Progenitor cell of endocrine pancreas (in vitro differentiated cells): ENCODE data around the gene ZNF226. TPM values are rescaled to one million over a fixed set of nuclear protein-coding genes. Genes with fewer than 3 reads are reported as not detected.
"Not testable (repeated sequence)": the region's sequence is repeated elsewhere in the genome, so short reads cannot be mapped to it uniquely, and the experiment has no call there.

Experiments used
- DNase-seq: peaks from one replicate; pipeline ENCODE4 v3.0.0; 2021; ENCODE audit warnings: low spot score; ENCODE audit not compliant: unreplicated experiment
- H3K27ac Mint-ChIP-seq: 2 replicates; pipeline ENCODE4 v1.8.0; 2021; ENCODE audit warnings: mild to moderate bottlenecking, moderate library complexity, mixed read lengths
- H3K27me3 Mint-ChIP-seq: 2 replicates; pipeline ENCODE4 v1.8.0; 2021; ENCODE audit warnings: mixed read lengths
- H3K36me3 Mint-ChIP-seq: 2 replicates; pipeline ENCODE4 v1.8.0; 2022; ENCODE audit warnings: mixed read lengths; ENCODE audit not compliant: insufficient read depth
- H3K4me1 Mint-ChIP-seq: 2 replicates; pipeline ENCODE4 v1.8.0; 2021; ENCODE audit warnings: low read depth, mixed read lengths
- H3K4me3 Mint-ChIP-seq: 2 replicates; pipeline ENCODE4 v1.8.0; 2021; ENCODE audit warnings: low read depth, mild to moderate bottlenecking, moderate library complexity, mixed read lengths
- H3K9me3 Mint-ChIP-seq: 2 replicates; pipeline ENCODE4 v1.8.0; 2021; ENCODE audit warnings: low read depth, mixed read lengths
- CTCF ChIP-seq: fragments of 200-600 bp; sonication (generic); IDR thresholded peaks from one replicate; pipeline ENCODE4 v1.5.0; 2021; ENCODE audit warnings: antibody characterized with exemption, mild to moderate bottlenecking; ENCODE audit not compliant: unreplicated experiment
- total RNA-seq: library from RNA; stranded (reverse); gene quantifications from 2 replicates; pipeline ENCODE4 v1.2.1, GENCODE V29; 2021

ZNF226 gene
- total RNA-seq, 1 donor from 2014 or later, result 38.7 TPM

GRCh38 chr19:44196772-44197171 is 31.9 kb downstream of the ZNF226 start:
- Mint-ChIP-seq H3K9me3 (peaks cover 3% of the 10 kb centered on the region), H3K4me3 (no peak overlapping the region), H3K4me1 (no peaks in the 10 kb centered on the region), H3K36me3 (peaks cover 2% of the 10 kb centered on the region), H3K27ac (no peak overlapping the region), H3K27me3 (no peaks in the 10 kb centered on the region)
- DNase-seq, result no peak
- no peak for TF ChIP-seq CTCF

GRCh38 chr19:44202470-44202869 is 37.6 kb downstream of the ZNF226 start:
- no peak overlapping the region for H3K4me3 Mint-ChIP-seq
- peaks cover 14% of the 10 kb centered on the region for H3K27me3 Mint-ChIP-seq
- no peak for DNase-seq
- peaks cover 3% of the 10 kb centered on the region for H3K36me3 Mint-ChIP-seq
- peaks cover 10% of the 10 kb centered on the region for H3K9me3 Mint-ChIP-seq
- no peak overlapping the region for H3K27ac Mint-ChIP-seq
- no peak for TF ChIP-seq CTCF
- H3K4me1 Mint-ChIP-seq, result peaks cover 2% of the 10 kb centered on the region

- H3K27ac Mint-ChIP-seq, result no peak overlapping the region
- H3K4me3 Mint-ChIP-seq, result no peak overlapping the region
- no peak for DNase-seq
- peaks cover 14% of the 10 kb centered on the region for H3K27me3 Mint-ChIP-seq
- TF ChIP-seq CTCF, result no peak
- peaks cover 10% of the 10 kb centered on the region for H3K9me3 Mint-ChIP-seq
- peaks cover 3% of the 10 kb centered on the region for H3K36me3 Mint-ChIP-seq
- H3K4me1 Mint-ChIP-seq, result peaks cover 3% of the 10 kb centered on the region
Measured at GRCh38 chr19:44202974-44203373, 38.1 kb downstream of the ZNF226 start.

GRCh38 chr19:44203877-44204276 is 39.0 kb downstream of the ZNF226 start:
- H3K27ac Mint-ChIP-seq, H3K4me3 Mint-ChIP-seq, H3K36me3 Mint-ChIP-seq, DNase-seq, H3K4me1 Mint-ChIP-seq: not testable (repeated sequence)
- H3K27me3 Mint-ChIP-seq, result peaks cover 14% of the 10 kb centered on the region
- peaks cover 10% of the 10 kb centered on the region for H3K9me3 Mint-ChIP-seq

GRCh38 chr19:44204772-44205171 is 39.9 kb downstream of the ZNF226 start:
- H3K4me3 Mint-ChIP-seq, result no peak overlapping the region
- TF ChIP-seq CTCF, result no peak
- DNase-seq, result no peak
- H3K4me1 Mint-ChIP-seq, result peaks cover 3% of the 10 kb centered on the region
- peaks cover 14% of the 10 kb centered on the region for H3K27me3 Mint-ChIP-seq
- H3K36me3 Mint-ChIP-seq, result peaks cover 3% of the 10 kb centered on the region
- H3K9me3 Mint-ChIP-seq, result peaks cover 10% of the 10 kb centered on the region
- no peak overlapping the region for H3K27ac Mint-ChIP-seq

GRCh38 chr19:44207126-44207803 is 42.4 kb downstream of the ZNF226 start:
- Mint-ChIP-seq H3K27me3 (peaks cover 12% of the 10 kb centered on the region), H3K27ac (peak overlapping the region; percentile 98), H3K4me1 (peaks cover 3% of the 10 kb centered on the region), H3K4me3 (peak overlapping the region; percentile 96), H3K36me3 (peaks cover 3% of the 10 kb centered on the region), H3K9me3 (peaks cover 10% of the 10 kb centered on the region)
- peak; percentile 67 for DNase-seq
- no peak for TF ChIP-seq CTCF
